HuH-7.5 (cell line): ENCODE measurements around the gene SLC4A4.

Experiments used
- DNase-seq: peaks from one replicate; pipeline ENCODE4 v3.0.0; 2011; ENCODE audit warnings: low spot score

The SLC4A4 gene

DNA sequence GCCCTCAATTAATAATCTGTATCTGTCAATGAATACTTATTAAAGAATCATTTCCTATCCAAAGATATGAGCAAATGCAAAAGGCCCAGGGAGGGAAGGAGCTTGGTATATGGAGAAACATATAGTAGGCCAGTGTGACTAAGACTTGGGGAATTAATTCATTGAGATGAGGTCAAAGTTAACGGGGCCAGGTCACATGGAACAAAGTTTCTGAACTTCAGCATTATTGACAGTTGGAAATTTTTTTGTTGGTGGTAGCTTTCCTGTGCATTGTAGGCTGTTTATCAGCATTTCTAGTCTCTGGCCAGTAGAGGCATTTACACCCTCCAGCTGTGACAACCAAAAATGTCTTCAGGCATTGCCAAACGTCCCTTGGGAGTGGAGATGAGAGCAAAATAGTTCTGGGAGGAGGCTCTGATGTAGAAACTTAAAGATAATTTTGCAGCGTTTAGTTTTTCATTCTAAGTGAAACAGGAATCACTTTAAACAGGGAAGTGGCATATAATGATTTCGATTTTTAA is 202.0 kb downstream of the SLC4A4 start:
- DNase-seq, result no peak

DNA sequence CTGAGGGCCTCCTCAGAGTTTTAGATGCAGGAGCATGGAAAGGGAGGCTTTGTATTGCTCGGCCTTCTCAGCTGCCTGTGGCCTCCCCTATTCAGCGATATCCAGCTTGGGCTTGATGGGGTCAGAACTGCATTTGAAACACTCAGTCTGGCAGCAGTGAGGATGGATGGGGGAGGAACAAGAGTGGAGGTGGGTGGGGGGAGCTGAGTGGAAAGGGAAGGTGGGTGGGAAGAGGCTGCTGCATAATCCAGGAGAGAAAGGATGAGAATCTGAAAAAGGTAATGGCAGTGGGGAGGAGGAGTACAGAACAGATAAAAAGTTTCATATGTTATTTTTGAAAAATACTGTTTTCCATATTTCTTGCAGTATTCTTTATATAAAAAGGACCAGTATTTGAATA is 202.7 kb downstream of the SLC4A4 start:
- no peak for DNase-seq

DNA sequence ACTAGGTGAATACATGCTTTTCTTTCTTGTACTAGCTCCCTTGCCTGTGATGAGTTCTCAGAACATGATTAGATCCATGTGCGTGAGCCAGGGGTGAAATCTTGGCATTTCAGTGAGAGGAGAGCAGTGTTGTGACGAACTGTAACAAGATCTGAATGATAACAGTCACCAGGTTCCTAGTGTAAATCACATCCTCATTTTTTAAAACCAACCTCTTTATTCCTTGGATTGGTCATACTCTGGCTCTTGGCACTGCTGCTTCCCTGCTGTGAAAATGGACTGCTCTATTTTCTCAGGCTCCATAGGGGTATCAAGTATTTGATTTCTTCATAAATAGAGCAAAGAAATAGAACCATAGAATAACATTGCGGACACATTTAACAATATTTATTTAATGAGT is 206.3 kb downstream of the SLC4A4 start:
- DNase-seq, result no peak

DNA sequence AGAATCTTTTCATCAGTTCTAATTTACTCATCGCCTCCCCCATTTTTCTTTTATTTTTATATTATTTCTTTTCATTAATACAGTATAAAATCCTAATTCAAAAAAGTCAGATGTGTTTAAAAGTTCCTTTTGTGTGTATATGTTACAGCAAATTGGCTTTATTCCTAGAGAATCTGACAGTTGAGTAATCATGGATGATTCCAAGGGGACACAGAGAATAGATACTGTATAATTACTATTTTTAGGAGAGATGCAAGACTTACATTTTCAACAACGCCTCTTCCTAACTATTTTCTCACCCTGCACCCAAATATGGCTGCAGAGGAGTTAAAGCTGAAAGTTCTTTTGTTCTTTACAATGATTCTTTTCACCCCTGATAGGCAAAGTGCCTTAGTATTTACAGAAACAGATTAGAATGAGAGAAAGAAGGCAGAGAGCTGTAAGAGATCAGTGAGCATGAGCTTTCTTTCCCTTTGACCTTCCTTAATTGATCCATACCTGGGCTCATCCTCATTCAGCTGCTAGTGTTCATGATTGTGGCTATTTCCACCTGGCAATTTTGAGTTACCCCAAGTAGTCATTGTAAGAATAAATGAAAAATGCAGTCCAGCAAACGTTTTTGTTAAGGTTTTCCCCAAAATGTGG is 210.8 kb downstream of the SLC4A4 start:
- no peak for DNase-seq

DNA sequence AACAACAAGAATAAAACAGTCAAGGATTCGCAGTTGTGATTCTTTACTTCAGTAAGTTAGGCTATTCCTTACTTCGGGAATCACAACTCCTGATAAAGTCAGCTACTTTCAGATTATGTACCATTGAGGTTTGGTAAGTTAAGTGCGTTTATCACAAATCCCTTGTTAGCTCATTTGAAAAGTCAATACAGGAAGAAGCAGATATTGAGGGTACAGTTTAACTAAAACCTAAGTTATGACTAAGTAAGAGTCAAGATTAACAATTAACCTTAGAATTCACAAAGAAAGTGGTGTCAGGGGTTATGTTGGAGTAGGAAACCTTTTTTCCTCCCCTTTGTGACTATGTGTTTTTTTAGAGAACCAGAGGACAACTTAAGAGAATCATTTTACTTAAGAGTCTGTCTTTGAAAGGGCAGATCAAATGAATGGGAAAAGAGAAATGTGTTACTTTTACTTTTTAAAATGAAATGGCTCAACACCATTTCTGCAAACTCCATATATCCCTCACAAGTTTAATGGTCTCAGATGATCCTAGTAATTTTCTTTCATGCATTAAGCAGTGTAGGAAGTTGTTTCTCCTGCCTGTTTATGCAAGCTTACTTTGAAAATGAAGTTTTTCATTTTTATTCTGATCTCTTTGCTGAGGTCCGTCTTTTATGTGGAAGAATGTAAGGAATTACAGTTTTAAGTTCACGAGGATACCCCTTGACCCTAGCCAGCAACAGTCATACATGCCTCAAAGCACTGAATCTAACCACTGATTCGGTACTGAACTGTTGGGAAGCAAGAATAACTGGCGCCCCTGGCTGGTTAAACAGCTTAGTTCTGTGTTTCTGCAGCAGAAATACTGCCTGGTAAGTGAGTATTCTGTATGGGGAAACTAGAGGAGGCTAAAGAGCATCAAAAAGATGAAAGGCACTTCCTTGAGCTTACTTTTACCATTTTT is 211.7 kb downstream of the SLC4A4 start:
- no peak for DNase-seq

- no peak for DNase-seq
These were observed 214.8 kb downstream of the SLC4A4 start for GRCh38 chr4:71553605-71554004.

DNA sequence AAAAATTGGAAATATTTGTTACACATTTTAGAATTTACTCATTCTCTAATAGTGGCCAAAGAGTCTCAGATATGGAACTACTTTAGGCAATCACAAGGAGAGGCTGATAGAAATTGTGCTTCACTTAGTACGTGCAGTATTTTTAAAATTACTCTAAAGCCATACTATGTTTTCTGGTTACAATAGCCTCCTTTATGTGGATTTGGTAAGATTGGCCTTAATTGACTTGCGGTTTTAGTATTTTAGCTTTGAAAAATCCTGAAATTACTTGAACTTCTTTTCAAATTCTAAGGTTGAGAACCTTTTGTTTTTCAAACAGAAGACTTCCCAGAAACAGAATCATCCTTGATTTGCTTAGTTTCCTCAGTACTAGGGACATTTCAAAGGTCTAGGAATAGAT is 215.2 kb downstream of the SLC4A4 start:
- no peak for DNase-seq

DNA sequence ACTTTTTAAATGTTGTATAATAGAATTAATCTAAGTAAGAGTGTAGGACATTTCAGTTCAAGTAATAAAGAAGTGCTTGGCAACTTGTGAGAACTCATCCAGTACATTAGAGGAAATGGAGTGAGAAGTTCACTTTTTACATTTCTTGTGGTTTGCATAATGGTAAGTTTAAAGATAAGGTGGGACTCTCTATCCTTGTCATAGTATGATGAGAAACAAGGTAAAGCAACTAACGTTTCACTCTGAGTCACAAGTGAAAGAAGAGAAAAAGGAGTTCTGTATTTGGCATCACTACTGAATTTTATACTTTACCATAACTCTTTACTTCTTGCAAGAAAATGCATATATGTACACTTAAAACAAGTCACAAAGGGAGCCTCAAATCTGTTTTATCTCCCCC is 219.4 kb downstream of the SLC4A4 start:
- DNase-seq, result no peak

- no peak for DNase-seq
These were observed 221.2 kb downstream of the SLC4A4 start for GRCh38 chr4:71559957-71560571.

GRCh38 chr4:71564775-71565174 is 226.0 kb downstream of the SLC4A4 start:
- DNase-seq, result no peak

DNA sequence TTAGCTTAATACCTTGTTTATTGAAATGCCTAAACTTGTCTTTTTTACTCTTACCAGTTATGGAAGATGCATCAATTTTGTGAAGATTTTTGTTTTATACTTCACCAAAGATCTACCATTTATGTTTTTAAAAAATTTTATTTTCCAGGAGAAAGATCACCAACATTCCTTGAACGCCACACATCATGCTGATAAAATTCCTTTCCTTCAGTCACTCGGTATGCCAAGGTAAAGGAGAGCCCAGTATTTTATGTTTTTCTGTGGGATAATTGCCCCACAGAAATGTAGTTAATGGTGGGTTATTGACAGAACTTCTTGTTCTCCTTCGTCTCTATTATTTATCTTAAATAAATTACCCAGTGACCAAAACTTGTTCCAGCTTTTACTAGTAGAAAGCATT is 228.0 kb downstream of the SLC4A4 start:
- no peak for DNase-seq

GRCh38 chr4:71568131-71568530 is 229.3 kb downstream of the SLC4A4 start:
- DNase-seq, result no peak

DNA sequence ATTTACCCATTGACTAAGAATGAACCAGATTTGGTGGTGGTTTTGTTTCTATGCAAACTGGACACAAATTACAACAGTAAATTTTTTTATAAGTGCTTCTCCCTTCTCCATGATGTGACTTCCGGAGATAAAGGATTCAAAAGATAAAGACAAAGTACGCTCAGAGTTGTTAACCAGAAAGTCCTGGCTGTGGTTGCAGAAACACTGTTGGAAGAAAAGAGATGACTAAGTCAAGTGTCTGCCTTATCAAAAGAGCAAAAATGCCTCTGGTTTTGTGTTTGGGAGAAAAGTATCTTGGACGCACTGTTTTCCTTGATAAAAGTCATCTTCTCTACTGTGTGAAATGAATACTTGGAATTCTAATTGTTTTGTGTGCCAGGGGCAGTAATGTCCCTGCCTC is 231.7 kb downstream of the SLC4A4 start:
- DNase-seq, result no peak

- DNase-seq, result no peak
These were observed 232.5 kb downstream of the SLC4A4 start for GRCh38 chr4:71571346-71571745.

DNA sequence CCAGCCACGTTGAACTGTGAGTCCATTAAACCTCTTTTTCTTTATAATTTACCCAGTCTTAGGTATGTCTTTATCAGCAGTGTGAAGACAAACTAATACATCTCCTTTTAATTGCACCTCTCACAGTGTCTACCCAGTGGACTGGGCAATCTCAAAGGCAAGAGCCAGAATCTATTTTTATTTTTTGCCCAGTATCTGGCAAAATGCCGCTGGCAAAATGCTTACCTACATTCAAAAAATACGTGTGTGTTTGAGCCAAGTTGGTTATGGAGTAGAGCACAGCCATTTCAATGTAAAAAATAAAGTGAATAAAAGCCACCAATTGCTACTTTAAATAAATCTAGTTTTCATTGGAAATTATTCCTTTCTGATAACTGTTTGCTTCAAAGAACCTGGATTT is 245.2 kb downstream of the SLC4A4 start:
- no peak for DNase-seq

DNA sequence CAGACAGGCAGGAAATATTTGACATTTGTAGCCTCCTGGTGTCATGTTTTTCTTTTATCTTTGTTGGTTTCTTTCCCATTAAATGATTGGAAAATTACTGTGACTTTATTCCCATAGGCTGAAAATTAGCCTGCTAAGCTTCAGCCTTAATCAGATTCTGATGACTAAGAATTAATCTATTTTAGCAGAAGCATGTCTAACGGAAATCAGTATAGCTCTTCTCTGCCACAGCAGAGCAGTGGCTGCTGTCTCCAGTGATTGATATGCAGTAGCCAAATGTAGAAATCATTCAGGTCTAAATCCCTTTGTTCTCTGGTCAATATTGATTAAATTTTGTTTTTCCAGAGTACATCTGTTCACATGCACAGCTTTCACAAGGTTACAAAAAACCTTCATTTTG is 245.8 kb downstream of the SLC4A4 start:
- no peak for DNase-seq

DNA sequence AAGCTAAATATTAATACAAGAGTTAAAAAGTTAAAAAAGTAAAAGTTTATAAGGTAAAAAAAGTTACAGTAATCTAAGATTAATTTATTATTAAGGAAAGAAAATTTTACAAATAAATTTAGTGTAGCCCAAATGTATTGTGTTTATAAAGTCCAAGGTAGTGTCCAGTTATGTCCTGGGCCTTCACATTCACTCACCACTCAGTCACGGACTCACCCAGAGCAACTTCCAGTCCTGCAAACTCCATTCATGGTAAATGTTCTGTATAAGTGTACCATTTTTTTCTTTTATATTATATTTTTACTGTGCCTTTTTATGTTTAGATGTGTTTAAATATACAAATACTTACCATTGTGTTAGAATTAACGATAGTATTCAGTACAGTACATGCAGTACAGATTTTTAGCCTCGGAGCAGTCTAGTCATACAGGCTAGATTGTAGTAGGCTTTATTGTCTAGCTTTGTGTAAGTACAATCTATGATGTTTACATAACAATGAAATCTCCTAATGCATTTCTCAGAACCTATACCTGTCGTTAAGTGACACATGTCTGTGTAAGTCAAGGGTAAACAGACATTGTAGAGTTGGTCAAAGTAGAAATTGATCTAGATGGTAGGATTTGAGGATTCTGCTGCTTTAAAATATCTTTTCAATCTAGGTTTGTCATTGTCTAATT is 247.4 kb downstream of the SLC4A4 start:
- DNase-seq, result no peak

GRCh38 chr4:71587995-71588394 is 249.2 kb downstream of the SLC4A4 start:
- no peak for DNase-seq

DNA sequence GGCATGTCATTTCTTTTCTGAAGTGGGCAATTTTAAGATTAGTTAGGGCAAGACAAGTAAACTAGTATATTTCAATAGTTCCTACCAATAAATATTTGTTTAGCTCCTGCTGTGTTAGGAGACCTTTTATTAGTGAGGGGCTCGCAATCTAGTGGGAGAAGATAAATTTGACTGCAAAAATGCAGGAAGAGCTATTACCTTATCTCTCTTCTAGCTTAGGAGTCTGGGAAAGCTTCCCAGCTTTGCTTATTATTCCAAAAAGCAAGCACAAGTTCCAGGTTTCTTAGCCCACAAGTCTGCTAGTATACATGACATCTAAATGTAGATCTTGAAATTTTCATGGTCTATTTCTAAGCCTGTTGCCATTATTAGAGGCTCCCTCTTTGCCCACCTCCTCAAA is 254.0 kb downstream of the SLC4A4 start:
- DNase-seq, result no peak

GRCh38 chr4:71593311-71593710 is 254.5 kb downstream of the SLC4A4 start:
- no peak for DNase-seq

DNA sequence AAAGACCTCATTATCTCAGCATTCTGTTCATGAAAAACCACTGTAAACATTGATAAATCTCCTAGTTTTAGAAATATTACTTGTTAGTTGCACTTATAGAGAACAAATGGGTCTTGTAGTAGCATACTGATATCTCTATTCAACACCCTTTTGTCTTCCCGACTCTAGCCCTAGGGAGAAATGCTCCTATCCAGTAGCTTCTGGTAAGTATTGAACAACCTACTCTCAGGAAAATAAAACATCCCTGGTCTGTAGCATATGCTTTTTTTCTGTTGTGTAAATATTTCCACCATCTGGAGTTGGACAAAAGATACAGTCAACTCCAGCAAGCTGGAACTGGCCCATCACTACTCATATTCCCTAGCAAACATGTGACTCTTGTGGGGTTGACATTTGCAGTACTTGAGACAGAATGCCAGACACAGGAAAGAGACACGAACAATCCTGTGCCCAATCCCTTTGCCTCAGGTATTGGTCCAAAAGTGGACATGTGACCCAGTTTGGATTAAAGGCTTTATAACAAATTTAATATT is 256.8 kb downstream of the SLC4A4 start:
- DNase-seq, result no peak

DNA sequence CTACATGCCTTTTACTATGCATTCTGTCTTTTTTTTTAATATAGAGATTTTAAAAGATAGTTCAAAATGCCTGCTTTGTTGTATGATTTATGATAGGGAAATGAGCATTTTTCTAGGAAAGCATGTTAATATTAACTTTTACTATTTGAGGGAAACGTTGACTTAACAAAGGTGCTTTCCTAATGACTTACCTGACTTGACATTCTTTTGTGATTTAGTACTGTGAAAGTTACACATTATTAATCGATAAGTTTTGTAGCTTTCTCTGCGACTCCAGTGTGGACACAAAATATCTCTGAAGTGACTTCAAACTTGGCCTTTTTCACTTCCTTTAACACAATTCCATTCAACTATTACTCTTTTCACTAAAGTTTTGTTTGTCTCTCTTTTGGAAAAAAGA is 260.8 kb downstream of the SLC4A4 start:
- no peak for DNase-seq
